Stimulated activated CD4-positive, alpha-beta T cell treated with anti-CD3 and anti-CD28 coated beads, TNF-alpha, amount 100 ng/mL, for 1 hour (primary cell): ENCODE measurements around the gene FAM199X.

Source experiments
- DNase-seq, 3 donors: peaks; one replicate each; pipeline ENCODE4 v3.0.0-alpha.2; 2020; ENCODE audit warnings: low read depth in 3 of 3, low spot score in 1 of 3

The FAM199X gene

DNA sequence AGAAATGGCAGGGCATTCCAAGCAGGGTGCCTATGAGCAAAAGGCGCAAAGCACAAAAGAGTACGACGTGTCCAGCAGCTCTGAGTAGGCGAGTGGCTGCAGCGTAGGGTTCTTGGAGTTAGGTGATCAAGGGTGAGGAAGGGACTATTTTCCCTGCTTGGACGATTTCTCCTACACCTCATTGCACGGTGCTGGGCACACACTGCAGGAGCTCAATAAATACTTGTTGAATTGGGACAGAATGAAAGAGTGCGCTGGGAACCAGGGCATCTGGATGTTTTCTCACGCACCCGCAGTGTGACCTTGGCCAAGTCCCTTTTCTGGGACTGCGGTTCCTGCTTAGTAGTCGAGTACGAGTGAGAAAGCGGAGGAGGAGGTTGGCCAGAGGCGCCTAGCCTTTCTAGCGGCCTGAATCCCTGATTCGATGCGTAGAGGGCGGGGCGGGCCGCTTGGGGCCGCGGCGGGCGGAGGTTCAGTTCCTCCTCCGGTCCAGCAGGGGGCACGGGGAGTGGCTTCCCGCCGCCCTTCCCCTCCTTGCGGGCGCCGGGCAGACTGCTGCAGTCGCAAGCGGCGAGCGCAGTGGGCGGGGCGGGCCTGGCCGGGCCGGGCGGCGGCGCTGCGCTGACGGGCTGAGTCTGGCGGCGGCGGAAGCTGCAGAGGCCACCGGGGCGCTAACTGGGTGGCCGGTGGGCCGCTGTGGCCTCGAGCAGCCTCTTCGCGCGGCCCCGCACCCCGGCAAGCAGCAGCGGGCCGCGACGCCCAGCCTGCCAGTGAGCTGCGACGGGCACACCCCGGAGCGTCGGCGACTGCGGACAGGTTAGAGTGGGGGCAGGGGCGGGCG, at the start of gene FAM199X:
FAM199X (plus strand) TSS at position 560 of the 841 bp plus-strand sequence. CDS start 333 bp downstream, outside the sequence.
- DNase-seq, result peak; percentile 53 to 66 (median 65)

DNA sequence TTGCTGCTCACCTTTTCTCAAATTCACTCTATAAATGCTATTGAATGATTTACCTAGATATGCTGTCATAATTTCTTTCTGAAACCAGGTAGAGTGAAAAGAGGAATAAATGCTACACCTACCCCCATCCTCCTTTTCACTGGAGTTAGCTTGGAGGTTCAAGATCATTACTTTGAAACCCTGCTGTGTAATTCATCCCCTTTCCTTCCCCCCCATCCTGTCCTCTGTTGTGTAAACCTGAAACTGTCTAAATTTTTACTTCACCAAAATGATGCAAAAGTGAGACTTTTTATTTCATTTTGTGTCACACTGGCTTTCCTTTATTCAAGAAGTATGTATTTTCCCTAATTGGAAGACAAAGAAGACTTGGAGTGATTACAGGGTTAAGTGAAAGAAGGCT, 48.5 kb upstream of the FAM199X start:
- DNase-seq, result no peak

DNA sequence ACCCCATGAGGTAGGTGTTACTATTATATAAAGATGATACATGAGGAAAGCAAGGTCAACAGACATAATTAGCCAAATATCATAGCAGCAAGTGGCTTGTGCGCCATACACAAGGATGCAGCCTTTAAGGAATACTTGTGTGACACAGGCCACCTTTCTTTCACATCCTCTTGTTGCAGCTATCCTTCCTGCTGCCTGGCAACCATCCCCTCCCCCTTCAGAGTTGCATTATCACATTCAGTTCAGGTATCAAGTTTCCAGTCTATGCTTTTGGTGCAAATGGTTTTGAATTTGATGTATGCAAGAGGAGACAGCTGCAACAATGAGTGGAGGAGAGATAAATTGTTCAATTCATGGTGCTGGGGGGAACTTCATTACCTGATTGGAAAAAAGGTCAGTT, 47.5 kb upstream of the FAM199X start:
- no peak for DNase-seq

DNA sequence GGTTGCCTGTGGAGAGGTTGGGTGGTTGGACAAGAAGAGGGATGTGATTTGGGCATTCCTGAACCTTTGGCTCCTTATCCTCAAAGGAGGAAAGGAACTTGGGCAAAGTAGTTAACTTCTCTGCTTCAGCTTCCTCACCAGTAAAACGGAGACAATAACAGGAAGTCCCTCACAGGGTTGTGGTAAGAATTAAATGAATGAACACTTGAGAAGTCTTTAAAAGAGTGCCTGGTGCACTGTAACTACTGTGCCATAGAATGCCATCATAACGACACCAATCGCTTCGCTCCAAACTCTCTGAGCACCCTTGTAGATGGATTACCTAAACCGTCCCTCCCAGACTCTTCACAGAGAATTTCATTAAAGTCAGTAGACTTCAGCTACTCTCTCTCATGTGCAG, 43.4 kb upstream of the FAM199X start:
- no peak for DNase-seq

DNA sequence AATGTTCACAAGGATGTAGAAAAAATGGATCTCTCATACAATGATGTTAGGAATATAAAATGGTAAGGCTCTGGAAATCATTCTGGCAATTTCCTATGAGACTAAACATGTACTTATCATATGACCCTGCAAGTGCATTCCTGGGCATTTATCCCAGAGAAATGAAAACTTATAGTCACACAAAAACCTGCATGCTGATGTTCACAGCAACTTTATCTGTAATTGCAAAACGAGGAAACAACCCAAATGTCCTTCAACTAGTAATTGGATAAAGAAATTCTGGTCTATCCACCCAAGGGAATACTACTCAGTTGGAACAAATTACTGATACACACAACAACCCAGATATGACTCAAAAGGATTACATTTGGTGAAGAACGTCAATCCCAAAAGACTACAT, 39.4 kb upstream of the FAM199X start:
- DNase-seq, result no peak

DNA sequence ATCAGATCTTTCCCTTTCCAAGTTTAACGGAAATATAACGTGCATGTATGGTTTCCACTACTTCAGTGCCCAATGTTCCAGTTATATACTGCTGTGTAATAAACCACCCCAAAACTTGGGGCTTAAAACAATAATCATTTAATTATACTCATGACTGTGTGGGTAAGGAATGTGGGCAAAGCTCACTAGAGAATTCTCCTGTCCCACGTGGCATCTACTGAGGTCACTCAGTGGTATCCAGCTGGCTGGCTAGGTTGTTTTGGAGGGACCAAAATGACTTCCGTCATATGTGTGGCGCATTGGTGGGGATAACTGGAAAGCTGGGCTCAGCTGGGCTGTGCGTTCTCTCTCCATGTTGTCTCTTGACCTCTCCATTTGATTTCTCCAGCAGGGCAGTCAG, 35.4 kb upstream of the FAM199X start:
- DNase-seq, result no peak

DNA sequence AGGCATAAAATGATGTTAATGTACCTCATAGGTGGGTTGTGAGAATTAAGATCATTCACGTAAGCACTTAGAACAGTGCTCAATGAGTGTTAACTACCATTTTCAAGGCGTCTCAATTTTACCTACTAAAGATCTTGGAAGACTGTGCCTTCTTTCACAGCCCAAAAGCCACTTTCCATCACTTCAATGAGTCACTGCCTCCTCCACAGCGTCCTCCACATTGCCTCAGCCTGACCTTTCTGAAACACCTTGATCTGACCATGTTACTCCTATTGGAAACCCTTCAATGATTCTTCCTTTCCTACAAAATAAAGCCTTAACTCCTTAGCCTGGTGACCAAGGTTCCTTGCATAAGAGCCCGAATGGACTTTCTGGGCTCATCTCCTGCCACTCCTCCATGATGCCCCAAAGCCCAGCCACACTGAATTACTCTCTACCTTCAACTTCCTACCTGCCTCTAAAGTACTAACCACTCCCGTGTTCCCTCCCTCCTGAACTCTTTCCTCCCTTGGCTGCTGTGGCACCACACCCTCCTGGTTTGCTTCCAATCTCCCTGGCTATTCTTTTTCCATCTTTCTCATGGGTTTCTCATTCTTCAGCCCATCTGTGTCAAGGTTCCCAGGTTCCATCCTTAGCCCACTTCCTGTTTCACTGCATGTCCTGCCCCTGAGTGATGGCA, 31.5 kb upstream of the FAM199X start:
- DNase-seq, result no peak

DNA sequence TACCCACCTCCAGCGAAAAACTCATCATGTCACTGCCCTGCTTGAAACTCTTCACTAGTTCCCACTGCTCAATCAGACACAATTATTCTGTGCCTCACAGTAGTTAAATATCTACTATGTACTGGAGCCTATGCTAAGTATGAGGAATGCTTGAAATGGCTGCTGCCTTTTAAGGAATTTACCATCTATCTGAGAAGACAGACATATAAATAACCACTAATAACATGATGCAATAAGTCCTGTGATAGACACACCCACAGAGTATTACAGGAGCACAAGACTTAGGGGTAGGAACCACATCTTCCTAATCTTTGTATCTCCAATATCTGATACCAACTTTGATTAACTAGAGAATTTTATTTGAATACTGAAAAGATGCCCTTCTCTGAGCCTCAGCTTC, 30.6 kb upstream of the FAM199X start:
- no peak for DNase-seq

DNA sequence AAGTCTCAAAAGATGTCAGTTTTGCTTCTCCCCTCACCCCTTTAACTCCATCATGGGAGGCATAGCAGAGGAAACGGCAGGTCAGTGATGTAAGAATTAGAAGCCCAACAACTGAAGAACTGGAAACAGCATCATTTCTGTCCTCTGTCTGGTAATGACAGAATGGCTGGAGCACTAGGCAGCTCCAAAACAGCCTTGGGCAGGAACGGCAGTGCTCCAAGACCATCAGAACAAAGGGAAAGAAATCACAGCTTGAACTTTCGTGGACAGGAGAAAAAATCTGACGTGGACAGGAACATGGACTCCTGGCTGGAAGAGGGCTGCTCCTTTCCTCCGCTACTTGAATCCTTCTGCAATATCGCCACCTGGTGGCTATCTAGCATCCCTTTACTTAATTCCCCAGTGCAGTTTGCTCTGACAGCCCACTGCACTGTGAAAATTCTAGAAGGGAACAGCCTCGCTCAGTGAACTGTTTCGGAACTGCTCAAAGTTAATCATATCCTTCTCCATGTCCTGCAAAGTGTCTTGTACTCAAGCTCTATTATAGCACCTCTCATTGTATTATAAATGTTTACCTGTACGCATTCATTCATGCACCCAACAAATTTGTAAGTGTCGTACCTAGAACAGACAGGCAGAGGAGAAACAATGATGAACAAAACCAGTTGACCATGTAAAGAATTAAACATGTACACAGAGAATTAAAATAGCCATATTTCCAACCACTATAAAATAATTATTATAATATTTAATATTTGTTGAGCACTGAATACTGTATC, 29.8 kb upstream of the FAM199X start:
- DNase-seq, result peak in 1 of 3 donors; percentile 20

DNA sequence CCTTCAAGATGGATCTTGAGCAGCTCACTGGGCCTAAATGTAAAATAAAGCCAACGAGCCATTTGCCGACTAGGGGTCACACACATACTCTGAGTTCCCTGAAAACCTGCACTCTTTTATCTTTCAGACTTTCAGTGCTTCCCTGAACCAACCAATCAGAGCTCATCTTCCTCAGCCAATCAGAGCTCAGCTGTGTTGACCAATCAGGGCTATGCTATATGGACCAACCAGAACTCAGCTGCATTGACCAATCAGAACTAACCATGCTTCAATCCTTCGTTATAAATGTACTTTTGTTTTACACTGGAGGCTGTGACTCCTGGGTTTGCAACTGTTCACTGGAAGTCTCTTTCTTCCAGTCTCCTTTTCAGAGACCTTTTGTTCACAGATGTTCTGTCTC, 28.8 kb upstream of the FAM199X start:
- no peak for DNase-seq

DNA sequence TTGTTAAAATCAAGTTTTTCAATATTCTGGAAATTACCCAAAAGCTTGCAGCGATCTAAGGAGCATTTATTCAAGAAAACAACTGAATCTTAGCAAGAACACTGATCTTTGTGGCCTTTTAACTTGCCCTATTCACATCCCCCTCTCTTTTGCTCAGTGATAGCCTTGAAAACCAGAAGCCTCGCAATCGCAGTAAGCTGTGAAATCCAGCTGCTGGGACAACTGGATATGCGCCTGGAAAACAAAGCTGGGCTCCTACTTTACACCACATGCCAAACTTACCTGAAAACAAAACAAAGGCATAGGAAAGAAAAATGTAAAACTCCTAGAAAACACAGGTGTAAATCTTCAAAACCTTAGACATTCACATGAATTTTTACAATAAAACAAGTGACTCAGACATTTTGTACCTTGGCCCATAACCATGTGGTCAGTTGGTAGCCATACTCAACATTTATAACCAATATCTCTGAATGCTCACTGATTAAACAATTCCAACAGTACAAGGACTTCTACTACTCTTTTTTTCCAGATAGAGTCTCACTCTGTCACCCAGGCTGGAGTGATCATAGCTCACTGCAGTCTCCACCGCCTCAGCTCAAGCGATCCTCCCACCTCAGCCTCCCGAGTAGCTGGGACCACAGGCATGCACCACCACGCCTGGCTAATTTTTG, 25.0 kb upstream of the FAM199X start:
- no peak for DNase-seq

DNA sequence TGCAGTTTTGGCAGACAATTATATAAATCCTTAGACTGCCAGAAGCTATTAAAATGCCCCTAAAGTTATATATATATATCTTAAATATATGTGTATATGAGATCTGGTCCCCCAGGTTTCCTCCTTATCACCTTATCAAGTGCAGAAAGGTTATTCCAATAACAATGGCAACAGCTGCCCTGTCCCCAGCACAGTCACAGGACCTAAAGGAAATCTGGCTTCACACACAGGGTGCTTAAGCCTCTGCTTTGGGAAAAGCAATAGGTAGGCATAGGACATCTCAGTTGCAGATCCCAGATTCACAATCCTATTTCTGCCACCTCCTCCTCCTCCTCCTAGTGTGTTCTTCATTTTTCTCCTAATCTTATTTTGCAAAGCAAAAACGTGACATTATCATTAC, 15.2 kb upstream of the FAM199X start:
- DNase-seq, result no peak

DNA sequence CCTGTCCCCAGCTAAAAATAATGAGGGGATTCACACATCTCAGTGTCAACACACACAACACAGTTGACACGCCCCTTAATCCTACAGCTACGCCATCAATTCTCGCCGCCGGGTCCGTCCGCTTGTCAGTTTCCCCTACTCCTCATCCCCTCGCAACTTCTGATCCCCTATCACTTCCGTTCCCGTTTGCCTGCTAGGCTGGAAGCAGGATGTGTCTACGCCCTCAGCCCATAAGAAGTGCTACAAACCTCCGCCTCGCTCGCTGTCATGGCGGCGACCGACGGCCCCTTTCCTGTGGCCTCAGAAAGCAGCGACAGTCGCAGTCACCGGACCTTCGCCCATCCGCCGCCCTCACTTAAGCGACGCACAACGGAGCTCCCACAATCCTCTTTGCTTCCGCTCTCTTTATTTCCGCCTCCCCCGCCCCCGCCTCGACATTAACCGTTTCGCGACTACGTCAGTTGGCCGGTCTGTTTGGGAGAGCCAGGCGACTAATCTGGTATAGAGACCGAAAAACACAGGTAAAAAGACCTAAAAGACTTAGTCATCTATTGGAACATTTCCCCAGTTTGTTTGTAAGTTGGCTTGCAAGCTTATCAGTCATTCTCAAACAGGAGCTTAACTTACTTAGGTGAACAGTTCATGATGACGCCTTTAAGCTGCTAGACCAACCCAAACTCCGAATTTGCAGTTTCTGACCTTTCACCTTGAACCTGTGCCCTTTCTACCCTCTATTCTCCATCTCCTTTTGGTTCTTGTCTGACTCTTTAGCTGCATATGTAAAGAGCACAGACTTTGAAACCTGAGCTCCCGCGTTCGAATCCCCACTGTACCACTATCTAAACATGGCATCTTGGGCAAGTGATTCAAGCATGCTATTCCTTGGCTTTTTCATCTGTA, 9.4 kb upstream of the FAM199X start, which contains the start of gene SLC25A53:
SLC25A53 (minus strand) TSS at position 380 of the 900 bp plus-strand sequence. CDS start 51,752 bp downstream, outside the sequence.
- DNase-seq, result peak; percentile 17 to 51 (median 45)

DNA sequence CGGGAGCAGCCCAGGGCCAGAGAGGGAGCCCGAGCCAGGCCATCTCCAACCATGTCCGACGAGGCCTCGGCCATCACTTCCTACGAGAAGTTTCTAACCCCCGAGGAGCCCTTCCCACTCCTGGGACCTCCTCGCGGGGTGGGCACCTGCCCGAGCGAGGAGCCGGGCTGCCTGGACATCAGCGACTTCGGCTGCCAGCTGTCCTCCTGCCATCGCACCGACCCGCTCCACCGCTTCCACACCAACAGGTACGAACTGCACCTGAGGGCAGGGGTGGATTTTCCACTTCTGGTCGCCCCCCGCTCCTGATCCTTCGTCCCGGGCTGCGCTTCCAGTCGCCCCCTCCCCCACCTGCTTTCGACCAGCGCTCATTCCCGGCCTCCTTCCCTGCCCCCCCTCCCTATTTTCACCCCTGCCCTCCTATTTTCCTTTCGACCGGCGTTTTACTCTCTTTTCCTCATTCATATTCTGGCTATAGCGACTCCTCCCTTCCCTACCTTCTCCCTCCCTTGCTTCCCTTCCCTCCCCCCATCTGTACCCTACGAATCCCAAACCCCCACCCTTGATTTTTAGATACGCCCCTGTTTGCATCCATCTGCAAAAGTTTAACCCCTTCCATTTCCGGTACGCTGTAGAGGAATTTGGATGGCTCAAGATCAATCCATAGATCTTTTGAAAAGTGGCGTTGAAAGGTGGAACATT, 633 bp downstream of the FAM199X start:
- DNase-seq, result no peak

DNA sequence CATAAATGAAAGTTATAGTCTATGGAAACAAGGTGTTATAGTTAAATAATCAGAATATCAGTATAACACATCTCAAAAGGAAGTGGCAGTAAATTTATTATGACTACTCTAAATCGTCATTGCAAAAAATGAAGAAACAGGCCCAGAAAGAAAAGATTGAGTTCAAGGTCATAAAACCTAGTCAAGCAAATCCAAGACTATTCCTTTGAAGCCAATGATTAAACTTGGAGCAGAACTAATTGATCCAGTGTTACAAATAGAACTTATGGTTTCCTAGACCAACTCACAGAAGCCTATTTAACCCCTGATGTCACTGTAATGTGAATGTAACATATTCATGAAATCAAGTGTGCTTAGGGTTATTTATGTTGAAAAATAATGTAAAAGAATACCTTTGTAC, 1.9 kb downstream of the FAM199X start:
- no peak for DNase-seq

DNA sequence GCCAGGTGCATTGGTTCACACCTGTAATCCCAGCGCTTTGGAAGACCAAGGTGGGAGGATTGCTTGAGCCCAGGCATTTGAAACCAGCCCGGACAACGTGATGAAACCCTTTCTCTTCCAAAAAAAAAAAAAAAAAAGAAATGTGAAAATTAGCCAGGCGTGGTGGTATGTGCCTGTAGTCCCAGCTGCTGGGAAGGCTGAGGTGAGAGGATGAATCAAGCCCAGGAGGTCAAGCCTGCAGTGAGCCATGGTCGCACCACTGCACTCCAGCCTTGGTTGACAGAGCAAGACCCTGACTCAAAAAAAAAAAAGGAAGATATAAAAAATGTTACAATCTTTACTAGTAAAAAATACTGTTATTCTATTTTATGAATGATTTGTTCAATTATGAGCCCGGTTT, 5.9 kb downstream of the FAM199X start:
- DNase-seq, result no peak

DNA sequence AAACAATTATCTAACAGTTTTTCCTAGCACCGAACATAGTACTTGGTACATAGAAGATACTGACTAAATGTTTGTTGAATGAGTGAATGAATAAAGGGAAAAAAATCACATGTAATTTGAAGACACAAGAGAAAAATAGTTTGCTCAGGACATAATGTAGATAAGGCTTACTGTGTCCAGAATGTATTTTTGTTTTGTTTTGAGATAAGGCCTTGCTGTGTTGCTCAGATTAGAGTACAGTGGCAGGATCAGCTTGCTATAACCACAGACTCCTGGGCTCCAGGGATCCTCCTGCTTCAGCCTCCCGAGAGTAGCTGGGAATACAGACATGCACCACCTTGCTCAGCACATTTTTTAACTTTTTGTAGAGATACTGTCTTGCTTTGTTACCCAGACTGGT, 6.5 kb downstream of the FAM199X start:
- no peak for DNase-seq

DNA sequence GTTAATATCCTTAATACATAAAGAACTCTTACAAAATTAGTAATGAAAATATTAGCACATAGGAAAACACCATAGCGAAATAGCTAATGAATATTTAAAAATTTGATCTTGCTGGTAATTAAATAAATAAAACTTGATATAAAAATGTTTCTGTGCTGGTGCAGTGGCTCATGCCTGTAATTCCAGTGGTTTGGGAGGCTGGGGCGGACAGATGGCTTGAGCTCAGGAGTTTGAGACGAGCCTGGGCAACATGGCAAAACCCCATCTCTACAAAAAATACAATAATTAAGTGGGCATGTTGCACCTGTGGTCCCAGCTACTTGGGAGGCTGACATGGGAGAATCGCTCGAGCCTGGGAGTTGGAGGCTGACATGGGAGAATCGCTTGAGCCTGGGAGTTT, 7.6 kb downstream of the FAM199X start:
- no peak for DNase-seq

DNA sequence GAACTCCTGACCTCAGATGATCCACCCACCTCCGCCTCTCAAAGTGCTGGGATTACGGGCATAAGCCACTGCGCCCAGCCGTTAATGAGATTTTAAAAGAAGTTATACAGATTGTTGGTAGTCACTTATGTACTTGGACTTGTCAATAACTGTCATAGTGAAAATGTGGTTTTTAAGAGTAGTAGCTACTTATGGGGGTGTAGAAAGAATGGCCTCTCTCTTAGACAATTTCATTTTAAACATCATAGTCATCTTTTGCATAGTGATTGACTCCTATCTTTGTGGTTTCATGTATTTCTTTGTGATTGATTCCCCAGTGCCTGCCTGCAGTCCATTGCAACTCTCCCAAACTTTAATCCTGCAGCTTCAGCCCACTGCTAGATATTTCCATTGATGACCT, 17.4 kb downstream of the FAM199X start:
- DNase-seq, result no peak
